Esophagus muscularis mucosa (tissue), 4 donors: ENCODE measurements around the gene APOC4. TPM values are rescaled to one million over a fixed set of nuclear protein-coding genes. Genes with fewer than 3 reads are reported as not detected.
"Not testable (repeated sequence)": the region's sequence is repeated elsewhere in the genome, so short reads cannot be mapped to it uniquely, and the experiment has no call there.

Experiments
- DNase-seq: peaks from one replicate; pipeline ENCODE4 v3.0.0-alpha.2; 2017; ENCODE audit errors: extremely low spot score
- H3K27ac ChIP-seq, 4 donors: fragments of 200-600 bp; sonication (generic); replicated peaks in 1 of 4; 1 replicate in 3 of 4; 2 replicates in 1 of 4; pipeline ENCODE4 v1.5.1; 2016 to 2019; ENCODE audit warnings: mild to moderate bottlenecking in 1 of 4
- H3K27me3 ChIP-seq, 4 donors: fragments of 200-600 bp; sonication (generic); one replicate each; pipeline versions ENCODE4 v1.5.1 to v1.6.0; 2016 to 2019
- H3K36me3 ChIP-seq, 4 donors: fragments of 200-600 bp; sonication (generic); one replicate each; pipeline ENCODE4 v1.5.1; 2016 to 2019
- H3K4me1 ChIP-seq, 4 donors: fragments of 200-600 bp; sonication (generic); one replicate each; pipeline ENCODE4 v1.5.1; 2016 to 2019
- H3K4me3 ChIP-seq, 4 donors: fragments of 200-600 bp; sonication (generic); 1 replicate in 2 of 4; 2 replicates in 2 of 4; pipeline ENCODE4 v1.5.1; 2016 to 2019; ENCODE audit warnings: mild to moderate bottlenecking in 4 of 4, moderate library complexity in 1 of 4
- H3K9me3 ChIP-seq, 4 donors: fragments of 200-600 bp; sonication (generic); 1 replicate in 3 of 4; 2 replicates in 1 of 4; pipeline ENCODE4 v1.5.1; 2016 to 2019
- EP300 ChIP-seq: sonication (generic); formaldehyde crosslinking; IDR thresholded peaks from one replicate; pipeline ENCODE4 v1.6.1; 2017; ENCODE audit warnings: antibody characterized with exemption
- POLR2A ChIP-seq: fragments of 450-650 bp; IDR thresholded peaks from one replicate; pipeline ENCODE4 v1.6.1; 2017; ENCODE audit warnings: antibody characterized with exemption, moderate library complexity, mild to moderate bottlenecking, low read depth
- POLR2AphosphoS5 ChIP-seq, 2 donors: sonication (generic); formaldehyde crosslinking; IDR thresholded peaks; one replicate each; pipeline ENCODE4 v1.6.1; 2017; ENCODE audit warnings: antibody characterized with exemption in 2 of 2
- WGBS: methylation state at CpG from one replicate; pipeline ENCODE4 v1.1.5; 2018; 5-methylcytosine and 5-hydroxymethylcytosine counted together
- intact Hi-C: fragments of 100-400 bp; cut with DNase I; formaldehyde crosslinking; loops from one replicate; pipeline ENCODE4 v1.15.1; 2023
- total RNA-seq, 4 donors: library from RNA; depleted of rRNA; stranded (reverse); fragments of >200 nt; gene quantifications; one replicate each; pipeline versions ENCODE4 v1.1.0 to v1.2.1, GENCODE V29; 2016
- TF ChIP-seq, protein P1 (sequence below), 3 experiments: fragments of 200-600 bp in 2 of 3; fragments of 450-650 bp in 1 of 3; sonication (generic) in 2 of 3; IDR thresholded peaks; one replicate each; pipeline ENCODE4 v1.5.1; 2017 to 2019; ENCODE audit warnings: antibody characterized with exemption in 3 of 3, mild to moderate bottlenecking in 2 of 3, moderate library complexity in 1 of 3

The APOC4 gene
- total RNA-seq, 4 donors from 2014 or later, result not detected

DNA sequence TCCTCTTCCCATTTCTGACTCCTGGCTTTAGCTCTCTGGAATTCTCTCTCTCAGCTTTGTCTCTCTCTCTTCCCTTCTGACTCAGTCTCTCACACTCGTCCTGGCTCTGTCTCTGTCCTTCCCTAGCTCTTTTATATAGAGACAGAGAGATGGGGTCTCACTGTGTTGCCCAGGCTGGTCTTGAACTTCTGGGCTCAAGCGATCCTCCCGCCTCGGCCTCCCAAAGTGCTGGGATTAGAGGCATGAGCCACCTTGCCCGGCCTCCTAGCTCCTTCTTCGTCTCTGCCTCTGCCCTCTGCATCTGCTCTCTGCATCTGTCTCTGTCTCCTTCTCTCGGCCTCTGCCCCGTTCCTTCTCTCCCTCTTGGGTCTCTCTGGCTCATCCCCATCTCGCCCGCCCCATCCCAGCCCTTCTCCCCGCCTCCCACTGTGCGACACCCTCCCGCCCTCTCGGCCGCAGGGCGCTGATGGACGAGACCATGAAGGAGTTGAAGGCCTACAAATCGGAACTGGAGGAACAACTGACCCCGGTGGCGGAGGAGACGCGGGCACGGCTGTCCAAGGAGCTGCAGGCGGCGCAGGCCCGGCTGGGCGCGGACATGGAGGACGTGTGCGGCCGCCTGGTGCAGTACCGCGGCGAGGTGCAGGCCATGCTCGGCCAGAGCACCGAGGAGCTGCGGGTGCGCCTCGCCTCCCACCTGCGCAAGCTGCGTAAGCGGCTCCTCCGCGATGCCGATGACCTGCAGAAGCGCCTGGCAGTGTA, 33.8 kb upstream of the APOC4 start:
- H3K4me1 ChIP-seq, result peaks cover 14 to 41% (median 35%) of the 10 kb centered on the region in 4 donors

DNA sequence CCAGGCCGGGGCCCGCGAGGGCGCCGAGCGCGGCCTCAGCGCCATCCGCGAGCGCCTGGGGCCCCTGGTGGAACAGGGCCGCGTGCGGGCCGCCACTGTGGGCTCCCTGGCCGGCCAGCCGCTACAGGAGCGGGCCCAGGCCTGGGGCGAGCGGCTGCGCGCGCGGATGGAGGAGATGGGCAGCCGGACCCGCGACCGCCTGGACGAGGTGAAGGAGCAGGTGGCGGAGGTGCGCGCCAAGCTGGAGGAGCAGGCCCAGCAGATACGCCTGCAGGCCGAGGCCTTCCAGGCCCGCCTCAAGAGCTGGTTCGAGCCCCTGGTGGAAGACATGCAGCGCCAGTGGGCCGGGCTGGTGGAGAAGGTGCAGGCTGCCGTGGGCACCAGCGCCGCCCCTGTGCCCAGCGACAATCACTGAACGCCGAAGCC, 33.2 kb upstream of the APOC4 start:
- 98% methylated on average over 10 of the region's 44 CpGs for WGBS
- Histone ChIP-seq H3K4me3 (no peak overlapping the region), H3K36me3 (no peaks in the 10 kb centered on the region)

More for the DNA sequence above, 33.8 kb upstream of the APOC4 start:
- TF ChIP-seq, protein P1, sequence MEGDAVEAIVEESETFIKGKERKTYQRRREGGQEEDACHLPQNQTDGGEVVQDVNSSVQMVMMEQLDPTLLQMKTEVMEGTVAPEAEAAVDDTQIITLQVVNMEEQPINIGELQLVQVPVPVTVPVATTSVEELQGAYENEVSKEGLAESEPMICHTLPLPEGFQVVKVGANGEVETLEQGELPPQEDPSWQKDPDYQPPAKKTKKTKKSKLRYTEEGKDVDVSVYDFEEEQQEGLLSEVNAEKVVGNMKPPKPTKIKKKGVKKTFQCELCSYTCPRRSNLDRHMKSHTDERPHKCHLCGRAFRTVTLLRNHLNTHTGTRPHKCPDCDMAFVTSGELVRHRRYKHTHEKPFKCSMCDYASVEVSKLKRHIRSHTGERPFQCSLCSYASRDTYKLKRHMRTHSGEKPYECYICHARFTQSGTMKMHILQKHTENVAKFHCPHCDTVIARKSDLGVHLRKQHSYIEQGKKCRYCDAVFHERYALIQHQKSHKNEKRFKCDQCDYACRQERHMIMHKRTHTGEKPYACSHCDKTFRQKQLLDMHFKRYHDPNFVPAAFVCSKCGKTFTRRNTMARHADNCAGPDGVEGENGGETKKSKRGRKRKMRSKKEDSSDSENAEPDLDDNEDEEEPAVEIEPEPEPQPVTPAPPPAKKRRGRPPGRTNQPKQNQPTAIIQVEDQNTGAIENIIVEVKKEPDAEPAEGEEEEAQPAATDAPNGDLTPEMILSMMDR (IDR thresholded peaks at IDR 0.05), result no peak
- TF ChIP-seq EP300 (no peak), POLR2AphosphoS5 (IDR thresholded peaks at IDR 0.05) (no peak), POLR2A (no peak)
- intact Hi-C loops, result no loop called here
- H3K27me3 ChIP-seq, result peaks cover 7 to 64% (median 25%) of the 10 kb centered on the region in 4 donors
- H3K4me3 ChIP-seq, result no peak overlapping the region
- DNase-seq, result no peak
- H3K36me3 ChIP-seq, result peaks cover 0 to 3% (median 2%) of the 10 kb centered on the region in 4 donors
- WGBS, result 94% methylated on average over 45 of the region's 46 CpGs
- no peaks in the 10 kb centered on the region for H3K9me3 ChIP-seq
- H3K27ac ChIP-seq, result no peak overlapping the region

DNA sequence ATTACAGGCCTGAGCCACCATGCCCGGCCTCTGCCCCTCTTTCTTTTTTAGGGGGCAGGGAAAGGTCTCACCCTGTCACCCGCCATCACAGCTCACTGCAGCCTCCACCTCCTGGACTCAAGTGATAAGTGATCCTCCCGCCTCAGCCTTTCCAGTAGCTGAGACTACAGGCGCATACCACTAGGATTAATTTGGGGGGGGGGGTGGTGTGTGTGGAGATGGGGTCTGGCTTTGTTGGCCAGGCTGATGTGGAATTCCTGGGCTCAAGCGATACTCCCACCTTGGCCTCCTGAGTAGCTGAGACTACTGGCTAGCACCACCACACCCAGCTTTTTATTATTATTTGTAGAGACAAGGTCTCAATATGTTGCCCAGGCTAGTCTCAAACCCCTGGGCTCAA, 32.3 kb upstream of the APOC4 start:
- Histone ChIP-seq H3K4me1 (peaks cover 10 to 39% (median 36%) of the 10 kb centered on the region in 4 donors), H3K27me3 (peaks cover 7 to 57% (median 24%) of the 10 kb centered on the region in 4 donors), H3K27ac (no peak overlapping the region), H3K9me3 (no peaks in the 10 kb centered on the region), H3K4me3 (no peak overlapping the region), H3K36me3 (no peaks in the 10 kb centered on the region)
- TF ChIP-seq EP300, result no peak
- no peak for TF ChIP-seq POLR2A
- TF ChIP-seq, protein P1 (IDR thresholded peaks at IDR 0.05), result no peak
- TF ChIP-seq POLR2AphosphoS5 (IDR thresholded peaks at IDR 0.05), result no peak
- DNase-seq, result no peak
- intact Hi-C loops, result no loop called here
- WGBS, result 86% methylated on average over 5 of the region's 5 CpGs

More for the DNA sequence above, 33.2 kb upstream of the APOC4 start:
- Histone ChIP-seq H3K9me3 (no peaks in the 10 kb centered on the region), H3K4me1 (peaks cover 11 to 38% (median 34%) of the 10 kb centered on the region in 4 donors), H3K27me3 (peaks cover 7 to 64% (median 25%) of the 10 kb centered on the region in 4 donors), H3K27ac (no peak overlapping the region)
- no peak for DNase-seq
- intact Hi-C loops, result no loop called here
- TF ChIP-seq POLR2A, result no peak
- no peak for TF ChIP-seq POLR2AphosphoS5 (IDR thresholded peaks at IDR 0.05)
- TF ChIP-seq EP300, result no peak
- TF ChIP-seq, protein P1 (IDR thresholded peaks at IDR 0.05), result no peak

DNA sequence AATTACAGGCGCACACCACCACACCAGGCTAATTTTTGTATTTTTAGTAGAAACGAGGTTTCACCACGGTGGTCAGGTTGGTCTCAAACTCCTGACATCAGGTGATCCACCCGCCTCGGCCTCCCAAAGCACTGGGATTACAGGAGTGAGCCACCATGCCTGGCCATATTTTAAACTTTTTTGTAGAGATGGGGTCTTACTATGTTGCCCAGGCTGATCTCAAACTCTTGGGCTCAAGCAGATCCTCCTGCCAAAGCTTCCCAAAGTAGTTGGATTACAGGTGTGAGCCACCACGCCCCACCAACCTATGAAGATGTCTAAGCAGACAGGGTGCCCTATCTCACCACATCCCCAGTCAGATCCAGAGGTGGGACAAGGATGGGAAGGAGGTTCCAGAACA, 30.1 kb upstream of the APOC4 start:
- H3K4me1 ChIP-seq, result peaks cover 5 to 35% (median 28%) of the 10 kb centered on the region in 4 donors
- DNase-seq, H3K36me3 ChIP-seq, intact Hi-C loops, H3K9me3 ChIP-seq, H3K27ac ChIP-seq, H3K4me3 ChIP-seq: not testable (repeated sequence)
- 93% methylated on average over 6 of the region's 6 CpGs for WGBS
- peaks cover 0 to 36% (median 5%) of the 10 kb centered on the region in 4 donors for H3K27me3 ChIP-seq

DNA sequence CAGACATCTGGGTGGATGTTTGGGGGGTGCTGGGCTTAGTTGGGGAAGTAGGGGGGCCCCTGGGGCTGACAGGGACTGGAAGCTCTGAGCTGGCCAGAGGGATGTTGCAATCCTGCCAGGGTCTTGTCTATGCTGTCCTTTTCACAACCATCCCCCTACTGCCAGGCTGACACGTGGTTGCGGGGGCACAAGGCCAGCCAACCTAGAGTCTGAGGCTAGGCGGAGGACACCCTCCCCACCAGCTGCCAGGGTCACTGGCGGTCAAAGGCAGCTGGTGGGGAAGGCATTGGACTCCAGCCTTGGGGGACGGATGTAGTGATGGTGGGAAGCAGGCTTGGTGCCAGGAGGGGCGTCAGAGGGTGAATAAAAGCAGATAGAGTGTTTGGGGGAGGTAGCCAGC, 29.2 kb upstream of the APOC4 start:
- Histone ChIP-seq H3K36me3 (no peaks in the 10 kb centered on the region), H3K4me1 (peaks cover 5 to 35% (median 28%) of the 10 kb centered on the region in 4 donors), H3K9me3 (no peaks in the 10 kb centered on the region), H3K4me3 (no peak overlapping the region), H3K27ac (no peak overlapping the region), H3K27me3 (peaks cover 0 to 26% (median 0%) of the 10 kb centered on the region in 4 donors)
- TF ChIP-seq EP300 (no peak), POLR2AphosphoS5 (IDR thresholded peaks at IDR 0.05) (no peak), POLR2A (no peak)
- TF ChIP-seq, protein P1 (IDR thresholded peaks at IDR 0.05), result no peak
- DNase-seq, result no peak
- intact Hi-C loops, result no loop called here
- 39% methylated on average over 6 of the region's 6 CpGs for WGBS

DNA sequence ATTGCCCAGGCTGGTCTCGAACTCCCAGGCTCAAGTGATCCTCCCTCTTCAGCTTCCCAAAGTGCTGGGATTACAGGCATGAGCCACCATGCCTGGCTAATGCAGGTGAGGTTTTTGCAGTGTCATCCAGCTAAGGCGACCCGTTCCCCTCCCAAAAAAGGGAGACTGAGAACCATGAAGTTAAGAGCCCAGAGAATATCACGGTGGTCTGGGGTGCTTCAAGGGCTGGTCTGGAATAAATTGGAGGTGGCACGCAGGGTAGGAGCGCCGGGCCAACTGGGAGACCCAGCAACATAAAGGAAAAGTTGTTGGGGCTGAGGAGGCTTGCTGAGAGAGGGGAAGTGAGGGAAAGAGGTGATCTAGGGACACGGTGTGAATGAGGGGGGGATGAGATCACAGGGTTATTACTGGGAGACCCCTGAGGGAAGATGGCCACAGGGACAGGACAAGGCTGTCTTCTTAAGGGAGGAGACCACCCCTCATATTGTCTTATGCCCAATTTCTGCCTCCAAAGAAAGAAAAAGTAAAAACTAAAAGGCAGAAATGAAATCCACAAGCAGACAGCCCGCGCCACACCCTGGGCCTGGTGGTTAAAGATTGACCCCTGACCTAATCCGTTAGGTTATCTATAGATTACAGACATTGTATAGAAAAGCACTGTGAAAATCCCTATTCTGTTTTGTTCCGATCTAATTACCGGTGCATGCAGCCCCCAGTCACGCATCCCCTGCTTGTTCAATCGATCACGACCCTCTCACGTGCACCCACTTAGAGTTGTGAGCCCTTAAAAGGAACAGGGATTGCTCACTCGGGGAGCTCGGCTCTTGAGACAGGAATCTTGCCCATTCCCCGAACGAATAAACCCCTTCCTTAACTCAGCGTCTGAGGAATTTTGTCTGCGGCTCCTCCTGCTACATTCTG, 28.3 kb upstream of the APOC4 start:
- Histone ChIP-seq H3K27me3 (peaks cover 0 to 19% (median 0%) of the 10 kb centered on the region in 4 donors), H3K4me1 (peaks cover 5 to 35% (median 28%) of the 10 kb centered on the region in 4 donors), H3K4me3 (peak overlapping the region in 2 of 4 donors; percentile 53 to 61)
- H3K27ac ChIP-seq, H3K9me3 ChIP-seq, DNase-seq, H3K36me3 ChIP-seq, intact Hi-C loops: not testable (repeated sequence)
- WGBS, result 66% methylated on average over 23 of the region's 23 CpGs
